H1 (cell line): ENCODE measurements around the gene COL27A1. TPM values are rescaled to one million over a fixed set of nuclear protein-coding genes. Genes with fewer than 3 reads are reported as not detected.

Experiments
- CTCF ChIA-PET: fragments of 300-600 bp; sonication (Branson Sonifier 250); formaldehyde crosslinking; loops from one replicate; lab custom pipeline; 2021; ENCODE audit not compliant: partially characterized antibody; lab: Charles Lee
- POLR2A ChIA-PET: fragments of 300-600 bp; sonication (Branson Sonifier 250); formaldehyde crosslinking; loops from one replicate; lab custom pipeline; 2021; ENCODE audit warnings: inconsistent platforms; ENCODE audit not compliant: partially characterized antibody; lab: Charles Lee
- DNase-seq, 2 experiments: peaks; one replicate each; pipeline versions ENCODE4 v3.0.0 to v3.0.0-alpha.2; 2010 to 2022; ENCODE audit warnings: low spot score in 2 of 2, low read depth in 1 of 2, mixed read lengths in 1 of 2
- FAIRE-seq: peaks from 2 replicates; lab custom pipeline; 2011; peaks lifted over from hg19 to GRCh38; lab: Jason Lieb, UNC
- H2AFZ ChIP-seq: 2 replicates; pipeline ENCODE4 v1.8.1; 2012; ENCODE audit warnings: low read length, inconsistent platforms
- H2AK5ac ChIP-seq: 2 replicates; pipeline ENCODE4 v1.6.1; 2013; ENCODE audit warnings: low read depth, low read length
- H2BK120ac ChIP-seq: replicated peaks from 2 replicates; pipeline ENCODE3; 2013; ENCODE audit warnings: low read depth, low read length, inconsistent platforms
- H2BK12ac ChIP-seq: 2 replicates; pipeline ENCODE4 v1.6.1; 2013; ENCODE audit warnings: low read depth, low read length
- H2BK15ac ChIP-seq: 2 replicates; pipeline ENCODE4 v1.6.1; 2013; ENCODE audit warnings: low read length
- H2BK20ac ChIP-seq: 2 replicates; pipeline ENCODE4 v1.6.1; 2013; ENCODE audit warnings: low read length
- H2BK5ac ChIP-seq: 2 replicates; pipeline ENCODE4 v1.6.1; 2013; ENCODE audit warnings: low read depth, low read length
- H3K14ac ChIP-seq: 2 replicates; pipeline ENCODE4 v1.6.1; 2013; ENCODE audit warnings: inconsistent platforms; ENCODE audit not compliant: insufficient read length
- H3K18ac ChIP-seq: 2 replicates; pipeline ENCODE4 v1.6.1; 2013; ENCODE audit warnings: low read length; ENCODE audit errors: extremely low read depth
- H3K23ac ChIP-seq: 2 replicates; pipeline ENCODE4 v1.6.1; 2013; ENCODE audit warnings: inconsistent platforms; ENCODE audit not compliant: insufficient read length
- H3K23me2 ChIP-seq: 2 replicates; pipeline ENCODE4 v1.6.1; 2013; ENCODE audit warnings: low read depth, low read length
- H3K27ac ChIP-seq: 2 replicates; pipeline ENCODE4 v1.6.1; 2011; ENCODE audit warnings: low read depth, low read length, inconsistent platforms
- H3K27me3 ChIP-seq, 4 experiments: replicated peaks in 1 of 4; 1 replicate in 1 of 4; 2 replicates in 3 of 4; pipeline versions ENCODE4 v1.6.1 to v1.8.1; 2011 to 2013; ENCODE audit warnings: low read length in 3 of 4, mild to moderate bottlenecking in 3 of 4, inconsistent platforms in 2 of 4, mixed read lengths in 2 of 4, moderate library complexity in 1 of 4; ENCODE audit not compliant: control insufficient read depth in 3 of 4, insufficient read depth in 3 of 4; ENCODE audit errors: extremely low read depth in 1 of 4
- H3K36me3 ChIP-seq, 4 experiments: 2 replicates each; pipeline versions ENCODE4 v1.6.1 to v1.8.1; 2011 to 2013; ENCODE audit warnings: mild to moderate bottlenecking in 4 of 4, low read length in 3 of 4, moderate library complexity in 2 of 4, control low read depth in 1 of 4, inconsistent platforms in 1 of 4; ENCODE audit not compliant: insufficient read depth in 4 of 4, control insufficient read depth in 2 of 4
- H3K4ac ChIP-seq: replicated peaks from 2 replicates; pipeline ENCODE3; 2013; ENCODE audit warnings: low read length, low read depth, mixed read lengths, inconsistent platforms; ENCODE audit not compliant: insufficient read length
- H3K4me1 ChIP-seq, 4 experiments: replicated peaks in 1 of 4; 1 replicate in 1 of 4; 2 replicates in 3 of 4; pipeline versions ENCODE4 v1.6.1 to v1.8.1; 2011 to 2013; ENCODE audit warnings: low read length in 3 of 4, inconsistent platforms in 2 of 4, mixed read lengths in 1 of 4; ENCODE audit not compliant: insufficient read depth in 4 of 4, control insufficient read depth in 3 of 4
- H3K4me2 ChIP-seq, 2 experiments: 2 replicates each; pipeline versions ENCODE4 v1.6.1 to v1.8.1; 2011 to 2013; ENCODE audit warnings: low read depth in 2 of 2, low read length in 2 of 2, control low read depth in 1 of 2, inconsistent platforms in 1 of 2, mild to moderate bottlenecking in 1 of 2; ENCODE audit not compliant: insufficient read depth in 1 of 2
- H3K4me3 ChIP-seq, 4 experiments: fragments of 200-600, 300-600 bp in 1 of 4; sonication (generic), shearing (Covaris generic), sonication (Bioruptor Twin) in 1 of 4; 2 replicates each; pipeline versions ENCODE4 v1.5.1 to v1.8.1; 2011 to 2016; ENCODE audit warnings: low read length in 4 of 4, low read depth in 3 of 4, control low read depth in 2 of 4, inconsistent platforms in 2 of 4, mild to moderate bottlenecking in 2 of 4, mixed read lengths in 1 of 4, moderate library complexity in 1 of 4; ENCODE audit not compliant: insufficient read depth in 2 of 4; ENCODE audit errors: extremely low read depth in 1 of 4
- H3K56ac ChIP-seq: replicated peaks from 2 replicates; pipeline ENCODE3; 2013; ENCODE audit warnings: low read depth, mild to moderate bottlenecking, mixed read lengths, low read length, inconsistent platforms; ENCODE audit not compliant: insufficient read length
- H3K79me1 ChIP-seq: 2 replicates; pipeline ENCODE4 v1.6.1; 2013; ENCODE audit warnings: low read depth, low read length, control low read depth
- H3K79me2 ChIP-seq, 2 experiments: 2 replicates each; pipeline versions ENCODE4 v1.6.1 to v1.8.1; 2012 to 2013; ENCODE audit warnings: low read length in 2 of 2, mild to moderate bottlenecking in 2 of 2, inconsistent platforms in 1 of 2; ENCODE audit not compliant: insufficient read depth in 2 of 2, control insufficient read depth in 1 of 2
- H3K9ac ChIP-seq, 4 experiments: replicated peaks in 1 of 4; 1 replicate in 1 of 4; 2 replicates in 3 of 4; pipeline versions ENCODE4 v1.6.1 to v1.8.1; 2011 to 2013; ENCODE audit warnings: low read depth in 3 of 4, low read length in 3 of 4, control low read depth in 2 of 4, mild to moderate bottlenecking in 2 of 4, moderate library complexity in 2 of 4, inconsistent platforms in 1 of 4; ENCODE audit errors: extremely low read depth in 1 of 4
- H3K9me3 ChIP-seq, 2 experiments: 2 replicates each; pipeline versions ENCODE4 v1.6.1 to v1.8.1; 2012 to 2013; ENCODE audit warnings: mild to moderate bottlenecking in 2 of 2, moderate library complexity in 2 of 2, control low read depth in 1 of 2, inconsistent platforms in 1 of 2, low read depth in 1 of 2, low read length in 1 of 2, mixed read lengths in 1 of 2; ENCODE audit not compliant: insufficient read depth in 2 of 2
- H4K20me1 ChIP-seq, 2 experiments: replicated peaks in 1 of 2; 2 replicates each; pipeline versions ENCODE3 to v1.8.1; 2011 to 2013; ENCODE audit warnings: inconsistent platforms in 2 of 2, low read length in 2 of 2, mild to moderate bottlenecking in 1 of 2; ENCODE audit not compliant: insufficient read depth in 2 of 2, control insufficient read depth in 1 of 2
- H4K5ac ChIP-seq: 2 replicates; pipeline ENCODE4 v1.6.1; 2013; ENCODE audit warnings: low read length, low read depth, mixed read lengths, inconsistent platforms; ENCODE audit not compliant: insufficient read length
- H4K8ac ChIP-seq: 2 replicates; pipeline ENCODE4 v1.8.0; 2013; ENCODE audit warnings: mild to moderate bottlenecking, moderate library complexity, low read length, inconsistent platforms; ENCODE audit not compliant: insufficient read depth; ENCODE audit errors: extremely low read depth
- H4K91ac ChIP-seq: replicated peaks from 2 replicates; pipeline ENCODE3; 2013; ENCODE audit warnings: low read length, mixed read lengths, inconsistent platforms; ENCODE audit not compliant: insufficient read length
- CREB1 ChIP-seq: IDR thresholded peaks from 2 replicates; pipeline ENCODE4 v1.6.1; 2012; ENCODE audit warnings: inconsistent platforms
- E2F6 ChIP-seq: IDR thresholded peaks from 2 replicates; pipeline ENCODE4 v1.6.1; 2012; ENCODE audit warnings: inconsistent platforms
- FOSL1 ChIP-seq: IDR thresholded peaks from 2 replicates; pipeline ENCODE4 v1.6.1; 2011; ENCODE audit warnings: mild to moderate bottlenecking, low read depth, low read length, moderate library complexity; ENCODE audit not compliant: insufficient read depth
- MAFK ChIP-seq: IDR thresholded peaks from 2 replicates; pipeline ENCODE4 v1.6.1; 2012; ENCODE audit warnings: low read depth, mild to moderate bottlenecking, improper control_type of control experiment, low read length
- RAD21 ChIP-seq, 2 experiments: IDR thresholded peaks in 1 of 2; conservative IDR thresholded peaks in 1 of 2; 2 replicates each; pipeline ENCODE4 v1.6.1; 2011; ENCODE audit warnings: low read depth in 2 of 2, low read length in 2 of 2, improper control_type of control experiment in 1 of 2, inconsistent platforms in 1 of 2, mild to moderate bottlenecking in 1 of 2, moderate library complexity in 1 of 2
- SIRT6 ChIP-seq: IDR thresholded peaks from one replicate; pipeline ENCODE4 v1.7.1; 2012; ENCODE audit warnings: low read length, inconsistent platforms
- SP4 ChIP-seq: IDR thresholded peaks from 2 replicates; pipeline ENCODE4 v1.6.1; 2012; ENCODE audit warnings: low read length, inconsistent platforms
- TAF1 ChIP-seq: IDR thresholded peaks from 2 replicates; pipeline ENCODE4 v1.6.1; 2011; ENCODE audit warnings: mild to moderate bottlenecking, low read depth, low read length
- WGBS, 2 experiments: shearing (Covaris generic) in 1 of 2; methylation state at CpG; one replicate each; pipeline versions ENCODE4 v1.1.6 to v1.1.7; 2013 to 2015; ENCODE audit warnings: low lambda C conversion rate in 2 of 2, mixed read lengths in 2 of 2, inconsistent platforms in 1 of 2, low coverage in 1 of 2, missing lambda C conversion rate in 1 of 2; ENCODE audit not compliant: insufficient replicate concordance in 2 of 2, insufficient coverage in 1 of 2, insufficient read length in 1 of 2; ENCODE audit errors: extremely low coverage in 1 of 2, missing lambda C conversion rate in 1 of 2; 5-methylcytosine and 5-hydroxymethylcytosine counted together
- polyA plus RNA-seq, 7 experiments: library from polyadenylated mRNA; depleted of rRNA in 3 of 7; stranded (reverse) in 5 of 7; unstranded in 2 of 7; fragments of >200 nt in 5 of 7; fragments of 200-250 nt in 2 of 7; gene quantifications; 1 replicate in 5 of 7; 2 replicates in 1 of 7; 4 replicates in 1 of 7; pipeline versions ENCODE4 v1.2.1 to v1.2.3, GENCODE V29; 2011 to 2013; ENCODE audit warnings: missing spikeins in 2 of 7, mixed read lengths in 2 of 7
- total RNA-seq: library from RNA; stranded (reverse); fragmentation: NEBNext Ultra II Directional; extraction: Animal tissue kit (Norgen Biotek cat#: 25700); gene quantifications from 2 replicates; pipeline ENCODE4 v1.2.1, GENCODE V29; 2021
- TF ChIP-seq, protein P1 (sequence below), 3 experiments: IDR thresholded peaks; 1 replicate in 2 of 3; 2 replicates in 1 of 3; pipeline versions ENCODE4 v1.5.1 to v1.6.1; 2011; ENCODE audit warnings: low read length in 3 of 3, mild to moderate bottlenecking in 3 of 3, inconsistent platforms in 2 of 3, low read depth in 1 of 3, moderate library complexity in 1 of 3; ENCODE audit not compliant: insufficient read depth in 1 of 3; ENCODE audit errors: control extremely low read depth in 1 of 3
- TF ChIP-seq, protein P2 (sequence below): IDR thresholded peaks from 2 replicates; pipeline ENCODE4 v1.6.1; 2012; ENCODE audit warnings: low read length, inconsistent platforms

COL27A1 gene
- total and polyA plus RNA-seq, 2 of the 8 experiments (the other 6 are each of a cell fraction or from before 2014, with no cell fraction given), result 15.1 to 22.8 TPM

GRCh38 chr9:114307899-114308267 is 152.5 kb downstream of the COL27A1 start:
- H4K91ac ChIP-seq, result no peak overlapping the region
- ChIA-PET POLR2A (no interaction called here), CTCF (interaction anchor here (0.9 to 1.7 kb wide), 6 partner anchors 14 to 192 kb away, joined by 3 to 4 read pairs (median 3); no protein-coding TSS in a partner anchor)
- no peak overlapping the region for H2AK5ac ChIP-seq
- no peak overlapping the region for H4K8ac ChIP-seq
- no peak overlapping the region for H2BK12ac ChIP-seq
- no peak overlapping the region for H3K4me3 ChIP-seq
- no peak overlapping the region for H2BK120ac ChIP-seq
- no peaks in the 10 kb centered on the region; a peak in 2 of 8 replicates for H3K36me3 ChIP-seq
- 91% methylated on average over 6 of the region's 6 CpGs; no CpG with 5 or more reads in 1 of the 2 experiments for WGBS, 2 experiments
- no peak overlapping the region for H3K9ac ChIP-seq
- H3K79me1 ChIP-seq, result no peaks in the 10 kb centered on the region
- no peaks in the 10 kb centered on the region; a peak in 2 of 7 replicates for H3K4me1 ChIP-seq
- no peaks in the 10 kb centered on the region for H3K23me2 ChIP-seq
- H3K79me2 ChIP-seq, result no peaks in the 10 kb centered on the region
- no peak overlapping the region for H3K14ac ChIP-seq
- no peak overlapping the region for H3K18ac ChIP-seq
- no peak overlapping the region for H3K4me2 ChIP-seq
- no peaks in the 10 kb centered on the region for H3K9me3 ChIP-seq
- H2BK15ac ChIP-seq, result no peak overlapping the region
- H3K27me3 ChIP-seq, result no peaks in the 10 kb centered on the region
- H4K20me1 ChIP-seq, result no peaks in the 10 kb centered on the region
- H3K27ac ChIP-seq, result no peak overlapping the region
- H3K23ac ChIP-seq, result no peak overlapping the region
- H4K5ac ChIP-seq, result no peak overlapping the region
- FAIRE-seq, result no peak
- H2BK5ac ChIP-seq, result no peak overlapping the region
- H2BK20ac ChIP-seq, result no peak overlapping the region
- no peak overlapping the region for H3K4ac ChIP-seq
- DNase-seq, result no peak
- H3K56ac ChIP-seq, result no peak overlapping the region
- H2AFZ ChIP-seq, result no peak overlapping the region
- TF ChIP-seq FOSL1 (no peak), MAFK (no peak), SP4 (no peak), CREB1 (no peak), RAD21 (IDR thresholded peaks at IDR 0.05 in 1 of 2, conservative IDR thresholded peaks at IDR 0.05 in 1 of 2; ENCODE audit: low read depth in 2 of 2, low read length in 2 of 2) (no peak), TAF1 (no peak), E2F6 (no peak), SIRT6 (no peak)
- TF ChIP-seq, protein P1, sequence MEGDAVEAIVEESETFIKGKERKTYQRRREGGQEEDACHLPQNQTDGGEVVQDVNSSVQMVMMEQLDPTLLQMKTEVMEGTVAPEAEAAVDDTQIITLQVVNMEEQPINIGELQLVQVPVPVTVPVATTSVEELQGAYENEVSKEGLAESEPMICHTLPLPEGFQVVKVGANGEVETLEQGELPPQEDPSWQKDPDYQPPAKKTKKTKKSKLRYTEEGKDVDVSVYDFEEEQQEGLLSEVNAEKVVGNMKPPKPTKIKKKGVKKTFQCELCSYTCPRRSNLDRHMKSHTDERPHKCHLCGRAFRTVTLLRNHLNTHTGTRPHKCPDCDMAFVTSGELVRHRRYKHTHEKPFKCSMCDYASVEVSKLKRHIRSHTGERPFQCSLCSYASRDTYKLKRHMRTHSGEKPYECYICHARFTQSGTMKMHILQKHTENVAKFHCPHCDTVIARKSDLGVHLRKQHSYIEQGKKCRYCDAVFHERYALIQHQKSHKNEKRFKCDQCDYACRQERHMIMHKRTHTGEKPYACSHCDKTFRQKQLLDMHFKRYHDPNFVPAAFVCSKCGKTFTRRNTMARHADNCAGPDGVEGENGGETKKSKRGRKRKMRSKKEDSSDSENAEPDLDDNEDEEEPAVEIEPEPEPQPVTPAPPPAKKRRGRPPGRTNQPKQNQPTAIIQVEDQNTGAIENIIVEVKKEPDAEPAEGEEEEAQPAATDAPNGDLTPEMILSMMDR (IDR thresholded peaks at IDR 0.05; ENCODE audit: control extremely low read depth in 1 of 3, insufficient read depth in 1 of 3, low read depth in 1 of 3, low read length in 3 of 3), result no peak
- TF ChIP-seq, protein P2, sequence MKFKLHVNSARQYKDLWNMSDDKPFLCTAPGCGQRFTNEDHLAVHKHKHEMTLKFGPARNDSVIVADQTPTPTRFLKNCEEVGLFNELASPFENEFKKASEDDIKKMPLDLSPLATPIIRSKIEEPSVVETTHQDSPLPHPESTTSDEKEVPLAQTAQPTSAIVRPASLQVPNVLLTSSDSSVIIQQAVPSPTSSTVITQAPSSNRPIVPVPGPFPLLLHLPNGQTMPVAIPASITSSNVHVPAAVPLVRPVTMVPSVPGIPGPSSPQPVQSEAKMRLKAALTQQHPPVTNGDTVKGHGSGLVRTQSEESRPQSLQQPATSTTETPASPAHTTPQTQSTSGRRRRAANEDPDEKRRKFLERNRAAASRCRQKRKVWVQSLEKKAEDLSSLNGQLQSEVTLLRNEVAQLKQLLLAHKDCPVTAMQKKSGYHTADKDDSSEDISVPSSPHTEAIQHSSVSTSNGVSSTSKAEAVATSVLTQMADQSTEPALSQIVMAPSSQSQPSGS, result no peak
